ENCODE data around the gene AOC1. TPM values are rescaled to one million over a fixed set of nuclear protein-coding genes. Genes with fewer than 3 reads are reported as not detected.

The AOC1 gene
- total RNA-seq, 1 donor from 2014 or later, result not detected

DNA sequence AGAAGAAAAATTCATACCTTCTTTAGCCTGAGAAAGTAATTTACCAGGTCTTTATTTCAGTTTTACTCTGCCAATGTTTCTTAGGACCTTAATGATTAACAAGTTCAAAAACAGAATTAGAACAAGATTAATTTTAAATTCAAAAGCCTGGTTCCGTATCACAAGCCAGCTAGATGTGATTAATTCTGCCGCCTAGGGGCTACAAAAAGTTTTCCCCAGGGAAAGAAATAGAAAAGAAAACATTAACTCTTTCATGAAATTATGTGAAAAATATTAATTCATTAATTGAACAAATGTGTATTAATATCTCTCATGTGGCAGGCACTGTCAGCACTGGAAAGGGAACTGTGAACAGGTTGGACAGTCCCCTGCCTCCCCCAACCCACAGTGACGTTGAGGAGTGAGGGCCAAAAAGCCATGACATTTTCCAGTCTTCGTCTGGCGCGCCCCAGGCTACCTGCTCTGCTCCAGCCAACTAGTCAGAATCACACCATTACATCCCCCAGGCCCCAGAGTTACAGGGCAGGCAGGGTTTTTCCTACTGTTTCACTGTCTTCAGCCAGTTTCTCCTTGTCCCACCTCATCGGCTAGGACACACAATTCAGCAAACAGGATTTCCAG, 31.6 kb upstream of the AOC1 start:
- H3K9me3 Mint-ChIP-seq (ENCODE audit: low read depth), result peaks cover 23% of the 10 kb centered on the region
- H3K4me1 Mint-ChIP-seq (ENCODE audit: low read depth), result no peaks in the 10 kb centered on the region
- no peak overlapping the region for H3K27ac Mint-ChIP-seq (ENCODE audit: unreplicated experiment)
- H3K36me3 Mint-ChIP-seq (ENCODE audit: low read depth), result no peaks in the 10 kb centered on the region
- peaks cover 1% of the 10 kb centered on the region for H3K27me3 Mint-ChIP-seq (ENCODE audit: low read depth)
- TF ChIP-seq, protein P1, sequence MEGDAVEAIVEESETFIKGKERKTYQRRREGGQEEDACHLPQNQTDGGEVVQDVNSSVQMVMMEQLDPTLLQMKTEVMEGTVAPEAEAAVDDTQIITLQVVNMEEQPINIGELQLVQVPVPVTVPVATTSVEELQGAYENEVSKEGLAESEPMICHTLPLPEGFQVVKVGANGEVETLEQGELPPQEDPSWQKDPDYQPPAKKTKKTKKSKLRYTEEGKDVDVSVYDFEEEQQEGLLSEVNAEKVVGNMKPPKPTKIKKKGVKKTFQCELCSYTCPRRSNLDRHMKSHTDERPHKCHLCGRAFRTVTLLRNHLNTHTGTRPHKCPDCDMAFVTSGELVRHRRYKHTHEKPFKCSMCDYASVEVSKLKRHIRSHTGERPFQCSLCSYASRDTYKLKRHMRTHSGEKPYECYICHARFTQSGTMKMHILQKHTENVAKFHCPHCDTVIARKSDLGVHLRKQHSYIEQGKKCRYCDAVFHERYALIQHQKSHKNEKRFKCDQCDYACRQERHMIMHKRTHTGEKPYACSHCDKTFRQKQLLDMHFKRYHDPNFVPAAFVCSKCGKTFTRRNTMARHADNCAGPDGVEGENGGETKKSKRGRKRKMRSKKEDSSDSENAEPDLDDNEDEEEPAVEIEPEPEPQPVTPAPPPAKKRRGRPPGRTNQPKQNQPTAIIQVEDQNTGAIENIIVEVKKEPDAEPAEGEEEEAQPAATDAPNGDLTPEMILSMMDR (IDR thresholded peaks at IDR 0.05), result no peak
- DNase-seq (ENCODE audit: low spot score), result no peak
- no peak overlapping the region for H3K4me3 Mint-ChIP-seq (ENCODE audit: unreplicated experiment)

DNA sequence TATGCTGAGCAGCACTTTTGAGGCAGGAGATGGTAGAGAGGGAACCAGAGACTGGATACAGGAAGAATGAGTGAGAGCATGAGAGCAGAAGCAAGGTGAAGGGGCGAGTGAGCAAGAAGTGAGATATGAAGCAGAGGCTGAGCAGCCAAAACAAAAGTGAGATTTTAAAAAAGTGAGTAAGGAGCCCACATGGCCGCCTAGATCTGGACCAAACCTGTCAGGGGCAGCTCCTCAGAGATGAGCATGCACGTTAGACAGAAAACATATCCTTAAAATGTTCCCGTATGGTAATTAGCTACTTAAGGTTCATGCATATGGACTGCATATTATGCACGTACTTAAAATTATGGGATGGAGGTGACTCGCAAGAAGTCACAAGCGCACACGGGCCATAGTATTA, 29.3 kb upstream of the AOC1 start:
- no peaks in the 10 kb centered on the region for H3K36me3 Mint-ChIP-seq (ENCODE audit: low read depth)
- H3K27ac Mint-ChIP-seq (ENCODE audit: unreplicated experiment), result no peak overlapping the region
- H3K4me3 Mint-ChIP-seq (ENCODE audit: unreplicated experiment), result no peak overlapping the region
- peaks cover 11% of the 10 kb centered on the region for H3K27me3 Mint-ChIP-seq (ENCODE audit: low read depth)
- H3K9me3 Mint-ChIP-seq (ENCODE audit: low read depth), result peaks cover 10% of the 10 kb centered on the region
- no peaks in the 10 kb centered on the region for H3K4me1 Mint-ChIP-seq (ENCODE audit: low read depth)
- TF ChIP-seq, protein P1 (IDR thresholded peaks at IDR 0.05), result no peak
- DNase-seq (ENCODE audit: low spot score), result no peak

DNA sequence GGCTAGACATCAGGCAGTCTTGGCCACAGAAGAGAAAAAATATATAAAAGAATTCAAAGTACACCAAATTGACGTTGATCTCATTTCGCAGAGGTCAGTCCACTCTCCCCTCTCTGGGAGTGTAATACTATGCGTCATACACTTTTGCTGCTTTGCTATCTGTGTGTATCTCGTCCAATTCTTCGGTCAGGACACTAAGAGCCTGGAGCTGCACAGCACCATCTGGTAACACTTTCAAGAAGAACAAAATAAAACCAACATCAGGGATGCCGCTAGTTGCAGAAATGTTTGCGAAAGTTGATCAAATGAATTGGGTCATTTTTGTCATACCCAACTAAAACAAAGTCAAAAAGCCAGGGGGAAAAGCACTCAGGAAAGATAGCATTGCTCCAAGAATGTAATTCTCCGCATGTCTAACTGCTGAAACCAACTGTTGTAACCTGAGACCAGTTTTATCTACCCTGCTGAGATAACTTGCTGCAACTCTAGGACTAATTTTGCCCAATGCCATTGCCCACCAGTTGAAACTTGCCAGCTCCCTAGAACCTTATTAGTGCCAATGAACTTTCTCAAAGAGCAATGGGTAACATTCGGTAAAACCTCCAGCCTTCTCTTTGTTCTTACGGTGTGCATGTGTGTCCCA, 28.7 kb upstream of the AOC1 start:
- Mint-ChIP-seq H3K27me3 (ENCODE audit: low read depth) (peaks cover 16% of the 10 kb centered on the region), H3K4me3 (ENCODE audit: unreplicated experiment) (no peak overlapping the region), H3K36me3 (ENCODE audit: low read depth) (no peaks in the 10 kb centered on the region), H3K9me3 (ENCODE audit: low read depth) (peaks cover 10% of the 10 kb centered on the region), H3K27ac (ENCODE audit: unreplicated experiment) (no peak overlapping the region), H3K4me1 (ENCODE audit: low read depth) (no peaks in the 10 kb centered on the region)
- DNase-seq (ENCODE audit: low spot score), result no peak
- TF ChIP-seq, protein P1 (IDR thresholded peaks at IDR 0.05), result no peak

DNA sequence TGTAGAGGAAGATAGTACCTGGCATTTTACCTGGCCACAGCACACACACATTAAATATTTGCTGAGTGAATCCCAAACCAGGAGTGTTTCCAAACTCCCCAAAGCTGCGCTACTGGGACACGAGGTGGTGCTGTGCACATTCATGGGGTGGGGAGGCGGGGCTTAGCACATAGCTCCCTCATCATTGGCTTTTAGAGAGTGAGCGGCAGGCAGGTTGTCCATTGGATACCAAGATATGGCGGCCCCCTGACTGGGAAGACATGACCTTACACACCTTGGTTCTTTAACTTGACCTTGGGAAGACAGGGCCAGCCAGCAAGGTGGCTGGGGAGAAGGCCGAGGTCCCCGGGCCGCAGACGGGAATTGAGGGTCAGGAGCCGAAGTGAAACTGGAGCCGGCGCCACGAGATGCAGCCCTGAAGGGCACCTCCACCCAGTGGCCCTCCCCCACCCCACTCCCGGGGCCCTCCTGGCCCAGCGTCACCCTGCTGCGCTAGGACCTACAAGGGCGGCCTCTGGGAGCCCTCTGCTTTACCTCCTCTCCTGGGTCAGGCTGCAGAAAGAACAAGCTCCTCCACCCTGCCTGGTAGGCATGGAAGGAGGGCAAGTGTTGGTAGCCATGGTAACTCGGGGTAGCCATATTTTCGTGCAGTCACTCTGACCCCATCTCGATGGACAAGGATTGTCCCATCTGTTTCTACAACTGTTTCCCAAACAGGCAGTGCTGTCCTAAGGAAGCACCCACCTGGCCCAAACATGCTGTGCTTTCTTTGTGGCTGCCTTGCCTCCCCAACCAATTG, 27.7 kb upstream of the AOC1 start:
- H3K9me3 Mint-ChIP-seq (ENCODE audit: low read depth), result peaks cover 10% of the 10 kb centered on the region
- no peaks in the 10 kb centered on the region for H3K4me1 Mint-ChIP-seq (ENCODE audit: low read depth)
- H3K27ac Mint-ChIP-seq (ENCODE audit: unreplicated experiment), result no peak overlapping the region
- TF ChIP-seq, protein P1 (IDR thresholded peaks at IDR 0.05), result no peak
- H3K36me3 Mint-ChIP-seq (ENCODE audit: low read depth), result no peaks in the 10 kb centered on the region
- no peak overlapping the region for H3K4me3 Mint-ChIP-seq (ENCODE audit: unreplicated experiment)
- no peak for DNase-seq (ENCODE audit: low spot score)
- H3K27me3 Mint-ChIP-seq (ENCODE audit: low read depth), result peaks cover 16% of the 10 kb centered on the region

DNA sequence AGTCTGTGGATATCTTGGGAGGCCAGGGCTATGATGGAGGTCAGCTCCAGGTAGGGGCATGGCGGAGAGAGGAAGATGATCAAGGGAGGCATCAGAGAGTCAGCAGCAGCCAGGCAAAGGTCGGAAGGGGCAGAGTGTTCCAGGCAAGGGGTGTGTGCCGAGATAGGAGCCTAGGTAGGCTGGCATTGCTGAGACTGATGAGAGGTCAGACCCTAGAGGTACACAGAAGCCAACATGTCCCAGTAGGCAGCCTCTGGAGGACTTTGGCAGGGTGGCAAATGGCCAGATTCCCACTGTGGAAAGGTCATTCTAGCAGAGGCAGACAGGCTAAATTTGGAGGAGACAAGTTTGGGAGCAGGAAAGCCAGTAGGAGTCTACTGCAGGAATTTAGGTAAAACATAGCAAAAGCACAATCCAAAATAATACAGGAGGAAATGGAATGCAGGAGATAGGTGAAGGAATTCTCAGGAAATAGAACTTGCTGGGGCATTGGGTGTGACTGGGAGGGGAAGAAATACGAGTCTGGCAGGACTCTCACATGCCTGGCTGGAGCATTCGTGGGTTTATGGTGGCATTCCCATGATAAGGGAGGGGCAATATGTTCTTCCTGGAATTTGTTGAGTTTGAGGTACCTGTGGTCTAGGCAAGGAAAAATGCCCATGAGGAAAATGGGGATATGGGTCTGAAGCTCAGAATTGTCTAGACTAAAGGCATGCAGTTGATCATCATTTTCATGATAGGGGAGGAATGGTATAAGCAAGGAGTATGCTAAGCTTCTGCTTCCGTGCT, 26.1 kb upstream of the AOC1 start:
- no peak overlapping the region for H3K27ac Mint-ChIP-seq (ENCODE audit: unreplicated experiment)
- no peaks in the 10 kb centered on the region for H3K4me1 Mint-ChIP-seq (ENCODE audit: low read depth)
- H3K36me3 Mint-ChIP-seq (ENCODE audit: low read depth), result no peaks in the 10 kb centered on the region
- TF ChIP-seq, protein P1 (IDR thresholded peaks at IDR 0.05), result no peak
- no peak overlapping the region for H3K4me3 Mint-ChIP-seq (ENCODE audit: unreplicated experiment)
- DNase-seq (ENCODE audit: low spot score), result no peak
- H3K27me3 Mint-ChIP-seq (ENCODE audit: low read depth), result peaks cover 17% of the 10 kb centered on the region
- H3K9me3 Mint-ChIP-seq (ENCODE audit: low read depth), result peaks cover 10% of the 10 kb centered on the region
